Stimulated activated naive CD4-positive, alpha-beta T cell treated with Interleukin-2 at 50 U/mL for 16 hours (primary cell): Measurements from ENCODE around the gene RNF217.
"Not testable (repeated sequence)": the region's sequence is repeated elsewhere in the genome, so short reads cannot be mapped to it uniquely, and the experiment has no call there.

Experiments used
- DNase-seq: peaks from one replicate; lab custom pipeline; 2025; lab: John Stamatoyannopoulos, UW

The RNF217 gene

DNA sequence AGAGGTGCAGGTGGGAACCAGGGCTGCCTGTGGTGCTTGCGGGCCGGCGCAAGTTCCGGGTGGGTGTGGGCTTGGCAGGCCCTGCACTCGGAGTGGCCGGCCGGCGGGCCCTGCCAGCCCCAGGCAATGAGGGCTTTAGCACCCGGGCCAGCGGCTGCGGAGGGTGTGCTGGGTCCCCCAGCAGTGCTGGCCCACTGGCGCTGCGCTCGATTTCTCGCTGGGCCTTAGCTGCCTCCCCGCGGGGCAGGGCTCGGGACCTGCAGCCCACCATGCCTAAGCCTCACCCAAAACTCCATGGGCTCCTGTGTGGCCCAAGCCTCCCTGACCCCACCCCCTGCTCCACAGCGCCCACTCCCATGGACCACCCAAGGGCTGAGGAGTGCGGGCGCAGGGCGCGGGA, 163.6 kb downstream of the RNF217 start:
- not testable (repeated sequence) for DNase-seq

- DNase-seq, result no peak
Measured at GRCh38 chr6:125129354-125129753, 167.1 kb downstream of the RNF217 start.

GRCh38 chr6:125132058-125132457, 169.8 kb downstream of the RNF217 start:
- no peak for DNase-seq

GRCh38 chr6:125136378-125136777, 174.1 kb downstream of the RNF217 start:
- no peak for DNase-seq

GRCh38 chr6:125138083-125138482, 175.8 kb downstream of the RNF217 start:
- DNase-seq, result no peak

GRCh38 chr6:125140808-125141207, 178.6 kb downstream of the RNF217 start:
- no peak for DNase-seq
